ENCODE data around the gene SUMO4. TPM values are rescaled to one million over a fixed set of nuclear protein-coding genes. Genes with fewer than 3 reads are reported as not detected.

The SUMO4 gene
- total and polyA plus RNA-seq, 4 donors: 0.65 to 5.8 (median 3.4) TPM

GRCh38 chr6:149425224-149425623 lies 25.2 kb downstream of the SUMO4 start:
- Histone ChIP-seq H3K27me3 (ENCODE audit: control insufficient read depth, insufficient read depth, low read length) (no peaks in the 10 kb centered on the region), H3K4me3 (ENCODE audit: low read depth, low read length) (no peak overlapping the region), H3K27ac (ENCODE audit: low read depth, low read length) (no peak overlapping the region), H3K9me3 (ENCODE audit: control insufficient read depth, insufficient read depth, low read length) (no peaks in the 10 kb centered on the region), H3K4me1 (ENCODE audit: control insufficient read depth, insufficient read depth, low read length) (peaks cover 26% of the 10 kb centered on the region), H3K36me3 (ENCODE audit: control insufficient read depth, insufficient read depth, low read length) (no peaks in the 10 kb centered on the region)
- WGBS (ENCODE audit: insufficient coverage): 88% methylated on average over 6 of the region's 8 CpGs
- no peak for DNase-seq (ENCODE audit: low read depth in 4 of 6, low spot score in 6 of 6)

- Histone ChIP-seq H3K27ac (ENCODE audit: low read depth, low read length) (no peak overlapping the region), H3K36me3 (ENCODE audit: control insufficient read depth, insufficient read depth, low read length) (no peaks in the 10 kb centered on the region), H3K27me3 (ENCODE audit: control insufficient read depth, insufficient read depth, low read length) (no peaks in the 10 kb centered on the region), H3K9me3 (ENCODE audit: control insufficient read depth, insufficient read depth, low read length) (no peaks in the 10 kb centered on the region), H3K4me1 (ENCODE audit: control insufficient read depth, insufficient read depth, low read length) (peaks cover 26% of the 10 kb centered on the region), H3K4me3 (ENCODE audit: low read depth, low read length) (no peak overlapping the region)
- no peak for DNase-seq (ENCODE audit: low read depth in 4 of 6, low spot score in 6 of 6)
- 96% methylated on average over 4 of the region's 5 CpGs for WGBS (ENCODE audit: insufficient coverage)
Measured at GRCh38 chr6:149425754-149426153, 25.7 kb downstream of the SUMO4 start.

GRCh38 chr6:149428606-149429005 lies 28.5 kb downstream of the SUMO4 start:
- Histone ChIP-seq H3K4me3 (ENCODE audit: low read depth, low read length) (no peak overlapping the region), H3K27me3 (ENCODE audit: control insufficient read depth, insufficient read depth, low read length) (no peaks in the 10 kb centered on the region), H3K27ac (ENCODE audit: low read depth, low read length) (no peak overlapping the region), H3K36me3 (ENCODE audit: control insufficient read depth, insufficient read depth, low read length) (no peaks in the 10 kb centered on the region), H3K4me1 (ENCODE audit: control insufficient read depth, insufficient read depth, low read length) (peaks cover 27% of the 10 kb centered on the region), H3K9me3 (ENCODE audit: control insufficient read depth, insufficient read depth, low read length) (no peaks in the 10 kb centered on the region)
- 92% methylated on average over 4 of the region's 4 CpGs for WGBS (ENCODE audit: insufficient coverage)
- no peak for DNase-seq (ENCODE audit: low read depth in 4 of 6, low spot score in 6 of 6)

GRCh38 chr6:149429427-149430360 lies 29.6 kb downstream of the SUMO4 start:
- no peak overlapping the region for H3K4me3 ChIP-seq (ENCODE audit: low read depth, low read length)
- no peaks in the 10 kb centered on the region for H3K36me3 ChIP-seq (ENCODE audit: control insufficient read depth, insufficient read depth, low read length)
- no peak overlapping the region for H3K27ac ChIP-seq (ENCODE audit: low read depth, low read length)
- DNase-seq (ENCODE audit: low read depth in 4 of 6, low spot score in 6 of 6): no peak
- WGBS (ENCODE audit: insufficient coverage): 92% methylated on average over 18 of the region's 26 CpGs
- no peaks in the 10 kb centered on the region for H3K27me3 ChIP-seq (ENCODE audit: control insufficient read depth, insufficient read depth, low read length)
- peaks cover 18% of the 10 kb centered on the region for H3K4me1 ChIP-seq (ENCODE audit: control insufficient read depth, insufficient read depth, low read length)
- no peaks in the 10 kb centered on the region for H3K9me3 ChIP-seq (ENCODE audit: control insufficient read depth, insufficient read depth, low read length)

GRCh38 chr6:149431905-149432775 lies 32.1 kb downstream of the SUMO4 start:
- no peaks in the 10 kb centered on the region for H3K27me3 ChIP-seq (ENCODE audit: control insufficient read depth, insufficient read depth, low read length)
- H3K9me3 ChIP-seq (ENCODE audit: control insufficient read depth, insufficient read depth, low read length): no peaks in the 10 kb centered on the region
- no peak overlapping the region for H3K4me3 ChIP-seq (ENCODE audit: low read depth, low read length)
- peak; percentile 67 to 94 (median 80) for DNase-seq (ENCODE audit: low read depth in 4 of 6, low spot score in 6 of 6)
- peaks cover 14% of the 10 kb centered on the region for H3K4me1 ChIP-seq (ENCODE audit: control insufficient read depth, insufficient read depth, low read length)
- WGBS (ENCODE audit: insufficient coverage): 8% methylated on average over 8 of the region's 19 CpGs
- no peak overlapping the region for H3K27ac ChIP-seq (ENCODE audit: low read depth, low read length)
- no peaks in the 10 kb centered on the region for H3K36me3 ChIP-seq (ENCODE audit: control insufficient read depth, insufficient read depth, low read length)

GRCh38 chr6:149433405-149433804 lies 33.3 kb downstream of the SUMO4 start:
- Histone ChIP-seq H3K9me3 (ENCODE audit: control insufficient read depth, insufficient read depth, low read length) (no peaks in the 10 kb centered on the region), H3K27ac (ENCODE audit: low read depth, low read length) (no peak overlapping the region), H3K4me1 (ENCODE audit: control insufficient read depth, insufficient read depth, low read length) (peaks cover 14% of the 10 kb centered on the region), H3K4me3 (ENCODE audit: low read depth, low read length) (no peak overlapping the region), H3K36me3 (ENCODE audit: control insufficient read depth, insufficient read depth, low read length) (no peaks in the 10 kb centered on the region), H3K27me3 (ENCODE audit: control insufficient read depth, insufficient read depth, low read length) (no peaks in the 10 kb centered on the region)
- DNase-seq (ENCODE audit: low read depth in 4 of 6, low spot score in 6 of 6): no peak
- 88% methylated on average over 1 of the region's 2 CpGs for WGBS (ENCODE audit: insufficient coverage)

- Histone ChIP-seq H3K36me3 (ENCODE audit: control insufficient read depth, insufficient read depth, low read length) (no peaks in the 10 kb centered on the region), H3K27me3 (ENCODE audit: control insufficient read depth, insufficient read depth, low read length) (no peaks in the 10 kb centered on the region), H3K4me1 (ENCODE audit: control insufficient read depth, insufficient read depth, low read length) (peaks cover 12% of the 10 kb centered on the region), H3K9me3 (ENCODE audit: control insufficient read depth, insufficient read depth, low read length) (no peaks in the 10 kb centered on the region), H3K4me3 (ENCODE audit: low read depth, low read length) (no peak overlapping the region), H3K27ac (ENCODE audit: low read depth, low read length) (no peak overlapping the region)
- no peak for DNase-seq (ENCODE audit: low read depth in 4 of 6, low spot score in 6 of 6)
- WGBS (ENCODE audit: insufficient coverage): no CpG with 5 or more reads among the region's 1 CpG
Measured at GRCh38 chr6:149433881-149434280, 33.8 kb downstream of the SUMO4 start.

GRCh38 chr6:149435919-149436586 lies 36.0 kb downstream of the SUMO4 start:
- Histone ChIP-seq H3K27ac (ENCODE audit: low read depth, low read length) (no peak overlapping the region), H3K27me3 (ENCODE audit: control insufficient read depth, insufficient read depth, low read length) (no peaks in the 10 kb centered on the region), H3K36me3 (ENCODE audit: control insufficient read depth, insufficient read depth, low read length) (no peaks in the 10 kb centered on the region), H3K4me1 (ENCODE audit: control insufficient read depth, insufficient read depth, low read length) (peaks cover 5% of the 10 kb centered on the region), H3K4me3 (ENCODE audit: low read depth, low read length) (no peak overlapping the region), H3K9me3 (ENCODE audit: control insufficient read depth, insufficient read depth, low read length) (no peaks in the 10 kb centered on the region)
- no peak for DNase-seq (ENCODE audit: low read depth in 4 of 6, low spot score in 6 of 6)
- WGBS (ENCODE audit: insufficient coverage): 85% methylated on average over 11 of the region's 13 CpGs

- no peak overlapping the region for H3K27ac ChIP-seq (ENCODE audit: low read depth, low read length)
- no peak for DNase-seq (ENCODE audit: low read depth in 4 of 6, low spot score in 6 of 6)
- no peaks in the 10 kb centered on the region for H3K36me3 ChIP-seq (ENCODE audit: control insufficient read depth, insufficient read depth, low read length)
- H3K9me3 ChIP-seq (ENCODE audit: control insufficient read depth, insufficient read depth, low read length): no peaks in the 10 kb centered on the region
- H3K4me3 ChIP-seq (ENCODE audit: low read depth, low read length): no peak overlapping the region
- no peaks in the 10 kb centered on the region for H3K27me3 ChIP-seq (ENCODE audit: control insufficient read depth, insufficient read depth, low read length)
- peaks cover 7% of the 10 kb centered on the region for H3K4me1 ChIP-seq (ENCODE audit: control insufficient read depth, insufficient read depth, low read length)
- WGBS (ENCODE audit: insufficient coverage): 95% methylated on average over 12 of the region's 12 CpGs
Measured at GRCh38 chr6:149436647-149437046, 36.6 kb downstream of the SUMO4 start.
